GM10266 (cell line): ENCODE results near the gene SNX21.
"Not testable (repeated sequence)": the region's sequence is repeated elsewhere in the genome, so short reads cannot be mapped to it uniquely, and the experiment has no call there.

Experiments used
- DNase-seq: peaks from one replicate; pipeline ENCODE4 v3.0.0; 2012; ENCODE audit errors: extremely low spot score
- CTCF ChIP-seq: IDR thresholded peaks from 2 replicates; pipeline ENCODE4 v1.5.1; 2012; ENCODE audit warnings: mild to moderate bottlenecking, low read depth; ENCODE audit not compliant: control insufficient read depth, insufficient read depth; ENCODE audit errors: missing control alignments

SNX21 gene

GRCh38 chr20:45826381-45827019 lies 7.1 kb upstream of the SNX21 start:
- DNase-seq: no peak
- TF ChIP-seq CTCF: no peak

GRCh38 chr20:45827030-45827652 lies 6.5 kb upstream of the SNX21 start, which contains the start of gene TNNC2:
Gene TNNC2, minus strand, starts transcription at chr20:45827312. Its CDS starts 64 bp downstream, at chr20:45827248.
- TF ChIP-seq CTCF: no peak
- no peak for DNase-seq

GRCh38 chr20:45827712-45828111 lies 5.9 kb upstream of the SNX21 start:
- no peak for DNase-seq

GRCh38 chr20:45828589-45828988 lies 5.0 kb upstream of the SNX21 start:
- TF ChIP-seq CTCF: no peak
- DNase-seq: no peak

More at GRCh38 chr20:45827712-45828111, 5.9 kb upstream of the SNX21 start:
- TF ChIP-seq CTCF: no peak

GRCh38 chr20:45829673-45830106 lies 3.9 kb upstream of the SNX21 start:
- DNase-seq: not testable (repeated sequence)

- DNase-seq: no peak
- TF ChIP-seq CTCF: no peak
Measured at GRCh38 chr20:45832619-45833018, 980 bp upstream of the SNX21 start.

- DNase-seq: peak; percentile 87
- TF ChIP-seq CTCF: no peak
Measured at GRCh38 chr20:45833883-45834796, 541 bp downstream of the SNX21 start.
